IMR-90 (cell line): ENCODE results near the gene SYMPK. TPM values are rescaled to one million over a fixed set of nuclear protein-coding genes. Genes with fewer than 3 reads are reported as not detected.

Experiments used
- ATAC-seq: fragments of 200-7000 bp; cut with Tn5 transposase; 2 replicates; pipeline ENCODE4 v1.9.1; 2020; ENCODE audit warnings: low read depth, mild to moderate bottlenecking, moderate library complexity
- BruUV-seq: library from RNA; stranded (reverse); fragments of 400-500 nt; replicated peaks from 2 replicates; lab custom pipeline; 2021; lab: Mats Ljungman, UMichigan
- CTCF ChIA-PET: fragments of 300-600 bp; formaldehyde crosslinking; extraction: SDS; loops from one replicate; lab custom pipeline; 2021; ENCODE audit warnings: antibody characterized with exemption; lab: Yijun Ruan, JAX
- POLR2A ChIA-PET: fragments of 300-600 bp; sonication (Branson Sonifier 250); formaldehyde crosslinking; loops from one replicate; lab custom pipeline; 2022; ENCODE audit warnings: antibody characterized with exemption; ENCODE audit not compliant: unreplicated experiment; lab: Charles Lee
- DNase-seq: peaks from one replicate; pipeline ENCODE4 v3.0.0; 2013
- H2AFZ ChIP-seq: replicated peaks from 2 replicates; pipeline ENCODE3; 2013; ENCODE audit warnings: low read length, mild to moderate bottlenecking; ENCODE audit not compliant: poor library complexity
- H2AK5ac ChIP-seq: 2 replicates; pipeline ENCODE4 v1.6.1; 2013; ENCODE audit warnings: low read depth, low read length, inconsistent platforms
- H2AK9ac ChIP-seq: replicated peaks from 2 replicates; pipeline ENCODE3; 2013; ENCODE audit warnings: mild to moderate bottlenecking, low read depth, low read length, moderate library complexity; ENCODE audit not compliant: poor library complexity
- H2BK120ac ChIP-seq: 2 replicates; pipeline ENCODE4 v1.6.1; 2013; ENCODE audit warnings: low read depth, low read length, inconsistent platforms
- H2BK15ac ChIP-seq: 3 replicates; pipeline ENCODE4 v1.6.1; 2013; ENCODE audit warnings: low read depth, low read length, inconsistent platforms
- H2BK20ac ChIP-seq: 2 replicates; pipeline ENCODE4 v1.6.1; 2013; ENCODE audit warnings: low read depth, mild to moderate bottlenecking, inconsistent platforms, low read length, moderate library complexity
- H2BK5ac ChIP-seq: 2 replicates; pipeline ENCODE4 v1.6.1; 2013; ENCODE audit warnings: mild to moderate bottlenecking, low read depth, low read length, inconsistent platforms; ENCODE audit not compliant: poor library complexity, severe bottlenecking
- H3K14ac ChIP-seq: replicated peaks from 2 replicates; pipeline ENCODE4 v1.6.1; 2013; ENCODE audit warnings: low read depth, low read length, inconsistent platforms
- H3K18ac ChIP-seq: 2 replicates; pipeline ENCODE4 v1.6.1; 2013; ENCODE audit warnings: low read depth, low read length, control low read depth
- H3K23ac ChIP-seq: 2 replicates; pipeline ENCODE4 v1.6.1; 2013; ENCODE audit warnings: low read depth, low read length, inconsistent platforms
- H3K27ac ChIP-seq: 2 replicates; pipeline ENCODE4 v1.5.1; 2013; ENCODE audit warnings: mild to moderate bottlenecking, control low read depth, low read length; ENCODE audit not compliant: insufficient read depth
- H3K27me3 ChIP-seq: 2 replicates; pipeline ENCODE4 v1.6.1; 2013; ENCODE audit warnings: low read length; ENCODE audit not compliant: control insufficient read depth, insufficient read depth
- H3K36me3 ChIP-seq: 2 replicates; pipeline ENCODE4 v1.6.1; 2013; ENCODE audit warnings: low read length, mixed read lengths; ENCODE audit not compliant: control insufficient read depth, insufficient read depth
- H3K4ac ChIP-seq: 2 replicates; pipeline ENCODE4 v1.6.1; 2013; ENCODE audit warnings: low read depth, low read length, inconsistent platforms
- H3K4me1 ChIP-seq: 2 replicates; pipeline ENCODE4 v1.6.1; 2013; ENCODE audit warnings: low read length, mixed read lengths; ENCODE audit not compliant: control insufficient read depth, insufficient read depth
- H3K4me2 ChIP-seq: 2 replicates; pipeline ENCODE4 v1.6.1; 2013; ENCODE audit warnings: low read depth, mild to moderate bottlenecking, control low read depth, low read length, moderate library complexity
- H3K4me3 ChIP-seq: 2 replicates; pipeline ENCODE4 v1.5.1; 2013; ENCODE audit warnings: low read depth, mild to moderate bottlenecking, control low read depth, low read length, moderate library complexity; ENCODE audit not compliant: insufficient read depth
- H3K56ac ChIP-seq: 2 replicates; pipeline ENCODE4 v1.6.1; 2013; ENCODE audit warnings: low read length, inconsistent platforms; ENCODE audit not compliant: insufficient read depth; ENCODE audit errors: extremely low read depth
- H3K79me1 ChIP-seq, 2 experiments: 2 replicates each; pipeline ENCODE4 v1.6.1; 2013; ENCODE audit warnings: low read length in 2 of 2, inconsistent platforms in 1 of 2, low read depth in 1 of 2
- H3K9ac ChIP-seq: 2 replicates; pipeline ENCODE4 v1.6.1; 2013; ENCODE audit warnings: low read depth, low read length, control low read depth
- H3K9me1 ChIP-seq: 2 replicates; pipeline ENCODE4 v1.6.1; 2013; ENCODE audit warnings: low read length, inconsistent platforms; ENCODE audit not compliant: insufficient read depth
- H3K9me3 ChIP-seq: 2 replicates; pipeline ENCODE4 v1.6.1; 2013; ENCODE audit warnings: low read length; ENCODE audit not compliant: control insufficient read depth, insufficient read depth
- H4K20me1 ChIP-seq: 2 replicates; pipeline ENCODE4 v1.6.1; 2013; ENCODE audit warnings: low read length, inconsistent platforms; ENCODE audit not compliant: insufficient read depth
- H4K5ac ChIP-seq: 2 replicates; pipeline ENCODE4 v1.6.1; 2013; ENCODE audit warnings: mild to moderate bottlenecking, low read depth, low read length, control low read depth
- H4K8ac ChIP-seq, 2 experiments: 2 replicates each; pipeline ENCODE4 v1.6.1; 2013; ENCODE audit warnings: low read depth in 2 of 2, low read length in 2 of 2, control low read depth in 1 of 2, inconsistent platforms in 1 of 2
- H4K91ac ChIP-seq: 2 replicates; pipeline ENCODE4 v1.6.1; 2013; ENCODE audit warnings: low read depth, low read length, inconsistent platforms; ENCODE audit not compliant: insufficient read depth
- BHLHE40 ChIP-seq: fragments of 150-350 bp; IDR thresholded peaks from 2 replicates; pipeline ENCODE4 v1.6.1; 2016; ENCODE audit warnings: mild to moderate bottlenecking, low read depth, low read length
- CEBPB ChIP-seq: IDR thresholded peaks from 2 replicates; pipeline ENCODE4 v1.6.1; 2012; ENCODE audit warnings: low read depth, low read length, improper control_type of control experiment
- CHD1 ChIP-seq: IDR thresholded peaks from 2 replicates; pipeline ENCODE4 v1.6.1; 2012; ENCODE audit warnings: low read depth, low read length, improper control_type of control experiment
- CTCF ChIP-seq: conservative IDR thresholded peaks from 2 replicates; pipeline ENCODE4 v1.5.1; 2012; ENCODE audit warnings: mild to moderate bottlenecking, low read depth, low read length, improper control_type of control experiment
- FOS ChIP-seq: fragments of 150-350 bp; IDR thresholded peaks from 2 replicates; pipeline ENCODE4 v1.6.1; 2016; ENCODE audit warnings: low read depth, low read length
- MAFK ChIP-seq: IDR thresholded peaks from 2 replicates; pipeline ENCODE4 v1.6.1; 2012; ENCODE audit warnings: low read depth, low read length, improper control_type of control experiment
- MAZ ChIP-seq: IDR thresholded peaks from 2 replicates; pipeline ENCODE4 v1.6.1; 2012; ENCODE audit warnings: low read depth, mild to moderate bottlenecking, low read length, improper control_type of control experiment, moderate library complexity, borderline replicate concordance
- MXI1 ChIP-seq: IDR thresholded peaks from 2 replicates; pipeline ENCODE4 v1.6.1; 2012; ENCODE audit warnings: low read depth, mild to moderate bottlenecking, low read length, moderate library complexity, borderline replicate concordance
- NFE2L2 ChIP-seq: fragments of 150-350 bp; IDR thresholded peaks from 2 replicates; pipeline ENCODE4 v1.6.1; 2016; ENCODE audit warnings: low read depth, mild to moderate bottlenecking, low read length
- POLR2A ChIP-seq: IDR thresholded peaks from 2 replicates; pipeline ENCODE4 v1.6.1; 2012; ENCODE audit warnings: mild to moderate bottlenecking, low read depth, low read length
- RAD21 ChIP-seq: IDR thresholded peaks from 2 replicates; pipeline ENCODE4 v1.6.1; 2012; ENCODE audit warnings: low read length, improper control_type of control experiment
- RCOR1 ChIP-seq: IDR thresholded peaks from 2 replicates; pipeline ENCODE4 v1.6.1; 2012; ENCODE audit warnings: mild to moderate bottlenecking, low read length, improper control_type of control experiment; ENCODE audit not compliant: insufficient replicate concordance
- RFX5 ChIP-seq: IDR thresholded peaks from 2 replicates; pipeline ENCODE4 v1.8.0; 2012; ENCODE audit warnings: low read depth, mild to moderate bottlenecking, low read length, moderate library complexity
- SMC3 ChIP-seq: fragments of 150-350 bp; IDR thresholded peaks from 2 replicates; pipeline ENCODE4 v1.6.1; 2016; ENCODE audit warnings: low read depth, mild to moderate bottlenecking, antibody characterized with exemption, low read length, moderate library complexity
- USF2 ChIP-seq: fragments of 150-350 bp; IDR thresholded peaks from 2 replicates; pipeline ENCODE4 v1.6.1; 2017; ENCODE audit warnings: mild to moderate bottlenecking, antibody characterized with exemption, low read length, low read depth
- WGBS, 2 experiments: methylation state at CpG; one replicate each; pipeline versions ENCODE4 v1.1.5 to v1.1.7; 2013; ENCODE audit warnings: missing lambda C conversion rate in 2 of 2; ENCODE audit not compliant: insufficient read length in 1 of 2; ENCODE audit errors: extremely low coverage in 2 of 2; 5-methylcytosine and 5-hydroxymethylcytosine counted together
- dilution Hi-C: fragments of 300-500 bp; cut with HindIII; formaldehyde crosslinking; loops from one replicate; pipeline ENCODE4 v1.14.3; 2018; ENCODE audit warnings: low sequenced_read_pairs; ENCODE audit not compliant: unreplicated experiment
- in situ Hi-C: fragments of 300-500 bp; cut with MboI; formaldehyde crosslinking; loops from 3 replicates; pipeline ENCODE4 v1.14.3; 2019; ENCODE audit warnings: low sequenced_read_pairs, inconsistent platforms, mixed read lengths
- intact Hi-C: fragments of 100-400 bp; cut with micrococcal nuclease; formaldehyde crosslinking; loops from 2 replicates; pipeline ENCODE4 v1.10.0; 2022
- polyA plus RNA-seq, 3 experiments: library from polyadenylated mRNA; depleted of rRNA; stranded (reverse); fragments of >200 nt; gene quantifications; 2 replicates each; pipeline ENCODE4 v1.2.3, GENCODE V29; 2012; ENCODE audit warnings: low replicate concordance in 1 of 3
- total RNA-seq: library from RNA; depleted of rRNA; stranded (reverse); fragments of >200 nt; gene quantifications from 2 replicates; pipeline ENCODE4 v1.2.3, GENCODE V29; 2012
- TF ChIP-seq, protein P1 (sequence below): fragments of 150-350 bp; IDR thresholded peaks from 2 replicates; pipeline ENCODE4 v1.6.1; 2016; ENCODE audit warnings: low read depth, mild to moderate bottlenecking, low read length, moderate library complexity, borderline replicate concordance

Gene SYMPK
- total and polyA plus RNA-seq, 2 of the 4 experiments (the other 2 are of a cell fraction) = 35.3 to 71.5 TPM

DNA sequence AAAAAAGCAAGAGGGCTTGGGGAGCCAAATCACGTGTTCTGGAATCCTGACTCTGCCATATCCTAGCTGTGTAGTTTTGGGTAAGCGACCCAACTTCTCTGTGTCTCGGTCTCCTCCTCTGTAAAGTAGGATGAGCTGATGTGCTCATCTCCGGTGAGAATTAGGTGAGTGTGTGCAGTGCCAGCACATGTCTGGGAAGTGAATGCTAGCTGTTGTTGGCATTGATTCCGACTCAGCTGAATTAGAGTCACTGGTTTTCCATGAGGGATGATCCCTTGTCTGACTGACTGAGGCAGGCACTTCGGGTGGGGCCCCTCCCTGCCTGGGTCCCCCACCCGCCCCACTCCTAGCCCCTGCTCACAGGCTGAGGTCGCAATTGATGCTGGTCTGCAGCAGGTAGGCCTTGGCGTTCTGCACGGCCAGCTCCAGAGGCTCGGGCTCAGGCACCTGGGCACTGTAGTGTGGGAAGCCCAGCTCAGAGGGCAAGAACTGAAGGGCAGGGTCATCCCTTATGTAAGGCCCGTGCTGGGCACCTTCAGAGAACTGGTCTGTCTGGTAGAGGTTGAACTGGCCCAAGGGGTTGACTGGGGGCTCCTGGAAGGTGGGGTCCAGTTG is 48.7 kb downstream of the SYMPK start:
- no peak overlapping the region for H3K14ac ChIP-seq
- no peaks in the 10 kb centered on the region; a peak in 1 of 4 replicates for H3K79me1 ChIP-seq
- no peak overlapping the region for H3K23ac ChIP-seq
- no TSS peak for BruUV-seq
- CTCF ChIA-PET = no interaction called here
- H3K4me3 ChIP-seq = no peak overlapping the region
- H3K36me3 ChIP-seq = peaks cover 7% of the 10 kb centered on the region; the same call in 1 of the 2 replicates
- H2AK9ac ChIP-seq = peak overlapping the region; percentile 42
- no peak overlapping the region for H4K8ac ChIP-seq
- H3K4me1 ChIP-seq = peaks cover 8% of the 10 kb centered on the region
- no peak overlapping the region for H3K18ac ChIP-seq
- H3K9me1 ChIP-seq = peaks cover 5% of the 10 kb centered on the region
- no peaks in the 10 kb centered on the region for H3K27me3 ChIP-seq
- no peak overlapping the region for H2AK5ac ChIP-seq
- H3K4me2 ChIP-seq = no peak overlapping the region
- no peak overlapping the region for H3K27ac ChIP-seq
- DNase-seq (no peak), ATAC-seq (no peak)
- peaks cover 5% of the 10 kb centered on the region; the same call in 1 of the 2 replicates for H4K20me1 ChIP-seq
- no peak overlapping the region for H2BK15ac ChIP-seq
- no peak overlapping the region for H3K56ac ChIP-seq
- H2BK120ac ChIP-seq = no peak overlapping the region
- H2AFZ ChIP-seq = no peak overlapping the region
- dilution Hi-C loops = no loop called here
- no peak overlapping the region for H4K91ac ChIP-seq
- POLR2A ChIA-PET = no interaction called here
- no peaks in the 10 kb centered on the region for H3K9me3 ChIP-seq
- H3K9ac ChIP-seq = no peak overlapping the region
- no peak overlapping the region for H2BK5ac ChIP-seq
- no peak overlapping the region for H2BK20ac ChIP-seq
- WGBS, 2 experiments = 95% methylated on average over 7 of the region's 12 CpGs; no CpG with 5 or more reads in 1 of the 2 experiments
- H4K5ac ChIP-seq = no peak overlapping the region
- in situ Hi-C loops = no loop called here
- no peak for TF ChIP-seq MXI1
- TF ChIP-seq MAZ = no peak
- TF ChIP-seq, protein P1, sequence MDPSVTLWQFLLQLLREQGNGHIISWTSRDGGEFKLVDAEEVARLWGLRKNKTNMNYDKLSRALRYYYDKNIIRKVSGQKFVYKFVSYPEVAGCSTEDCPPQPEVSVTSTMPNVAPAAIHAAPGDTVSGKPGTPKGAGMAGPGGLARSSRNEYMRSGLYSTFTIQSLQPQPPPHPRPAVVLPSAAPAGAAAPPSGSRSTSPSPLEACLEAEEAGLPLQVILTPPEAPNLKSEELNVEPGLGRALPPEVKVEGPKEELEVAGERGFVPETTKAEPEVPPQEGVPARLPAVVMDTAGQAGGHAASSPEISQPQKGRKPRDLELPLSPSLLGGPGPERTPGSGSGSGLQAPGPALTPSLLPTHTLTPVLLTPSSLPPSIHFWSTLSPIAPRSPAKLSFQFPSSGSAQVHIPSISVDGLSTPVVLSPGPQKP = no peak
- no peak for TF ChIP-seq RFX5
- TF ChIP-seq CEBPB = no peak
- no peak for TF ChIP-seq MAFK
- no peak for TF ChIP-seq RAD21
- no peak for TF ChIP-seq USF2
- no peak for TF ChIP-seq SMC3
- TF ChIP-seq NFE2L2 = no peak
- no peak for TF ChIP-seq RCOR1
- TF ChIP-seq CTCF = no peak
- TF ChIP-seq POLR2A = no peak
- no peak for TF ChIP-seq CHD1
- no peak for TF ChIP-seq BHLHE40
- no peak for TF ChIP-seq FOS
- H3K4ac ChIP-seq = no peak overlapping the region; the same call in 1 of the 2 replicates
- intact Hi-C loops = no loop called here
